Measurements from ENCODE around the gene ZBTB7C.

GRCh38 chr18:48122816-48123215, 286.4 kb downstream of the ZBTB7C start:
- TF ChIP-seq CTCF (conservative IDR thresholded peaks at IDR 0.05 in 1 of 2, IDR thresholded peaks at IDR 0.05 in 1 of 2; ENCODE audit: extremely low read depth in 1 of 2, insufficient read depth in 1 of 2, low read depth in 1 of 2, low read length in 2 of 2) (no peak), EZH2 (IDR thresholded peaks at IDR 0.05; ENCODE audit: borderline replicate concordance, low read length) (no peak)

Measured in mammary epithelial cell (primary cell).